Vein endothelial cell (primary cell): ENCODE data around the gene UQCRH. TPM values are rescaled to one million over a fixed set of nuclear protein-coding genes. Genes with fewer than 3 reads are reported as not detected.

ENCODE experiments used
- total RNA-seq: library from RNA; depleted of rRNA; stranded (reverse); fragments of >200 nt; gene quantifications from 2 replicates; pipeline ENCODE4 v1.2.3, GENCODE V29; 2012

The UQCRH gene
- 330 and 414 TPM in 2 replicates for total RNA-seq

GRCh38 chr1:46303038-46303871, at the start of gene UQCRH, which contains the start of gene LRRC41:
TSS of gene UQCRH (plus strand) at chr1:46303698. CDS start at chr1:46303767, 69 bp downstream.
TSS of gene LRRC41 (minus strand) at chr1:46303616. CDS start at chr1:46303322, 294 bp downstream.

GRCh38 chr1:46340404-46341221, 37.1 kb downstream of the UQCRH start, which contains the start of gene NSUN4:
TSS of gene NSUN4 (plus strand) at chr1:46340807. CDS start at chr1:46340827, 20 bp downstream.

Other genes starting within 250 kb of the UQCRH start
- gene PIK3R3, start 171.1 kb upstream of the UQCRH start, total RNA-seq: 11.8 and 14.9 TPM in 2 replicates
- gene TSPAN1, start 128.6 kb upstream of the UQCRH start, total RNA-seq: not detected in 2 replicates
- gene P3R3URF, start 127.2 kb upstream of the UQCRH start, total RNA-seq: not detected in 2 replicates
- gene POMGNT1, start 105.3 kb upstream of the UQCRH start, total RNA-seq: 53.5 and 56.2 TPM in 2 replicates
- 0.29 and 0.65 TPM in 2 replicates for gene LURAP1, start 100.4 kb upstream of the UQCRH start, total RNA-seq
- gene RAD54L, start 55.9 kb upstream of the UQCRH start, total RNA-seq: 2.0 and 5.3 TPM in 2 replicates
- gene LRRC41, start 82 bp upstream of the UQCRH start, total RNA-seq: 76.4 and 114 TPM in 2 replicates
- 19.6 and 21.5 TPM in 2 replicates for gene NSUN4, start 37.1 kb downstream of the UQCRH start, total RNA-seq
- 0.48 and 1.3 TPM in 2 replicates for gene FAAH, start 90.6 kb downstream of the UQCRH start, total RNA-seq
- not detected in 2 replicates for gene DMBX1, start 186.1 kb downstream of the UQCRH start, total RNA-seq
- gene KNCN, start 247.9 kb downstream of the UQCRH start, total RNA-seq: not detected in 2 replicates